Endothelial cell of coronary artery (primary cell): ENCODE measurements around the gene DAB2IP. TPM values are rescaled to one million over a fixed set of nuclear protein-coding genes. Genes with fewer than 3 reads are reported as not detected.

Source experiments
- total RNA-seq: library from RNA; depleted of rRNA; stranded (reverse); fragments of >200 nt; gene quantifications from 2 replicates; pipeline ENCODE4 v1.2.3, GENCODE V29; 2014

DAB2IP gene
- 14.2 and 18.0 TPM in 2 replicates for total RNA-seq

GRCh38 chr9:121651295-121652020 is at the start of gene DAB2IP:
Gene DAB2IP (plus strand): TSS chr9:121651634. CDS start chr9:121651776, 142 bp downstream.

Other genes with a start within 250 kb of the DAB2IP start
- gene GGTA1, start 151.8 kb upstream of the DAB2IP start, total RNA-seq, result 0.18 and 0.19 TPM in 2 replicates